ENCODE data around the gene GABRR3. TPM values are rescaled to one million over a fixed set of nuclear protein-coding genes. Genes with fewer than 3 reads are reported as not detected.

The GABRR3 gene
- total RNA-seq, 1 donor from 2014 or later = not detected

DNA sequence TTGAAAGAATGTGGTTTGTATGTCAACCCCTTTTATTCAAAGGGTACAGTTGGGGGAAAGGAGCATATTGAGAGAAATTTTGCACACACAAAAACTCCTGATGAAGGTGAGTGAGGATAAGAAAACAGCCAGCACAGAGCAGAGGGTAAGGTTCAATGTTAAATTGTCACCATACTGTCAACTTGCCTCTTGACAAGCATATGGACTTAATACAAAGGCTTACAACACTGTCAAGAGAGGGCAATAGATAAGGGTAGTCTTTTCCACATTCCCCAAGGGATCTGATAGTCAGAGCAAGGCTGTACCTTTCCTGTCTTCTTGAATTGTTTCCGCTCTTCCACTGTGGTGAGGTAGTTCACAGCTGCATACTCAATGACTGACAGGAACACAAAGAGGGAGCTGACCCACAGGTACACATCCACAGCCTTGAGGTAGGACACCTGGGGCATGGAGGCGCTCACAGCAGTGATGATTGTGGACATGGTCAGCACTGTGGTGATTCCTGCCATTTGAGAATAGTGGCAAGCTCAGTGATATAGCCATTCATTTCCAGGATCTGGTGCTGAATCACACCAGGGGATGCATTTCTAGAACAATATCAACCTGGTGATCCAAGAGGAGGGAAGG is 42.5 kb downstream of the GABRR3 start:
- H3K4me1 Mint-ChIP-seq (ENCODE audit: unreplicated experiment) = no peaks in the 10 kb centered on the region
- H3K4me3 Mint-ChIP-seq (ENCODE audit: unreplicated experiment) = no peak overlapping the region
- no peaks in the 10 kb centered on the region for H3K36me3 Mint-ChIP-seq (ENCODE audit: unreplicated experiment)
- H3K9me3 Mint-ChIP-seq (ENCODE audit: unreplicated experiment) = no peaks in the 10 kb centered on the region
- TF ChIP-seq, protein P1, sequence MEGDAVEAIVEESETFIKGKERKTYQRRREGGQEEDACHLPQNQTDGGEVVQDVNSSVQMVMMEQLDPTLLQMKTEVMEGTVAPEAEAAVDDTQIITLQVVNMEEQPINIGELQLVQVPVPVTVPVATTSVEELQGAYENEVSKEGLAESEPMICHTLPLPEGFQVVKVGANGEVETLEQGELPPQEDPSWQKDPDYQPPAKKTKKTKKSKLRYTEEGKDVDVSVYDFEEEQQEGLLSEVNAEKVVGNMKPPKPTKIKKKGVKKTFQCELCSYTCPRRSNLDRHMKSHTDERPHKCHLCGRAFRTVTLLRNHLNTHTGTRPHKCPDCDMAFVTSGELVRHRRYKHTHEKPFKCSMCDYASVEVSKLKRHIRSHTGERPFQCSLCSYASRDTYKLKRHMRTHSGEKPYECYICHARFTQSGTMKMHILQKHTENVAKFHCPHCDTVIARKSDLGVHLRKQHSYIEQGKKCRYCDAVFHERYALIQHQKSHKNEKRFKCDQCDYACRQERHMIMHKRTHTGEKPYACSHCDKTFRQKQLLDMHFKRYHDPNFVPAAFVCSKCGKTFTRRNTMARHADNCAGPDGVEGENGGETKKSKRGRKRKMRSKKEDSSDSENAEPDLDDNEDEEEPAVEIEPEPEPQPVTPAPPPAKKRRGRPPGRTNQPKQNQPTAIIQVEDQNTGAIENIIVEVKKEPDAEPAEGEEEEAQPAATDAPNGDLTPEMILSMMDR (IDR thresholded peaks at IDR 0.05) = no peak
- no peak for DNase-seq (ENCODE audit: extremely low spot score, unreplicated experiment)
- H3K27ac Mint-ChIP-seq (ENCODE audit: unreplicated experiment) = no peak overlapping the region
- H3K27me3 Mint-ChIP-seq (ENCODE audit: unreplicated experiment) = peaks cover 35% of the 10 kb centered on the region

DNA sequence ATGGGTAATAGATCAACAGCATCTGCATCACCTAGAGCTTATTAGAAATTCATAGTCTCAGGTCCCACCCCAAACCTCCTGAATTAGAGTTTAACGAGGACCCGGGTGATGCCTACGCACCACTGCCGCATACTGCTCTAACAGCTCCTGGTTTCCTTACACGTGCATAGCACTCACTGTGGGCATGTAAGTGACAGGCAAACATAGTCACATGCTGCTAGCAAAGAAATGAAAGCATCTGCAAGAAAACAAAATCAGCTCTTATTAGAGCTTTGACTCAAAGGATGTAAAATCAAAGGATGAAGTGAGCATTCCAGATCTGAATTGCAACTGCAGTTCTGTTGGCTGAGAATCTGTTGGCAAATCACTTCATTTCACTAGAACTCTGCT is 43.8 kb downstream of the GABRR3 start:
- no peak for DNase-seq (ENCODE audit: extremely low spot score, unreplicated experiment)
- no peak overlapping the region for H3K27ac Mint-ChIP-seq (ENCODE audit: unreplicated experiment)
- TF ChIP-seq, protein P1 (IDR thresholded peaks at IDR 0.05) = no peak
- no peak overlapping the region for H3K4me3 Mint-ChIP-seq (ENCODE audit: unreplicated experiment)
- H3K9me3 Mint-ChIP-seq (ENCODE audit: unreplicated experiment) = no peaks in the 10 kb centered on the region
- no peaks in the 10 kb centered on the region for H3K36me3 Mint-ChIP-seq (ENCODE audit: unreplicated experiment)
- H3K27me3 Mint-ChIP-seq (ENCODE audit: unreplicated experiment) = peaks cover 37% of the 10 kb centered on the region
- no peaks in the 10 kb centered on the region for H3K4me1 Mint-ChIP-seq (ENCODE audit: unreplicated experiment)

DNA sequence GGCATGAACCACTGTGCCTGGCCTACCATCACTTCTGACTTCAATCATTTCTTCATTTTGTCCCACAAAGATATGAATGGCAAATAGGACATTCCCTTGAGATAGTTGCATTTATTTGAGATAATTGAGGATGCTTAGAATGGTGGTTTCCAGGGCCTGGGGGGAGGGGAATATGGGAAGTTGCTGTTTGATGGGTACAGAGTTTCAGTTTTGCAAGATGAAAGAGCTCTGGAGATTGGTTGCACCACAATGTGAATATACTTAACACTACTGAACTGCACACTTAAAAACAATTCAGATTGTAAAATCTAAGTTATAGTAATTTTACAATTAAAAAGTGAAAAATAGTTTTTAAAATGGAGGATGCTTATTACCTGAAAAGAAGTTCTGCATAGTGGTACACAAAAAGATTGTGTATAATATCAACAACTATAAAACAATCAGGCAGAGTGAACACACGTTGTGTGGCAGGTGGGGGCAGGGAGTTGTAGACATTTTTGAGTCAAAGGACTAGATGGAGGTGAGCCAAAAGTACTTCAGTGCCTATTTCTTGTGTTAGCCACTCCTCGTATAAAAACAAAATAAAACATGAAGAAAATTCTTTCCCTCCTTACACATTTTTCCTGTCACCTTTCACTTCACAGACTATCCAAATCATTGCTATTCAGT is 44.4 kb downstream of the GABRR3 start:
- Mint-ChIP-seq H3K27ac (ENCODE audit: unreplicated experiment) (no peak overlapping the region), H3K36me3 (ENCODE audit: unreplicated experiment) (no peaks in the 10 kb centered on the region), H3K4me1 (ENCODE audit: unreplicated experiment) (no peaks in the 10 kb centered on the region), H3K27me3 (ENCODE audit: unreplicated experiment) (peaks cover 39% of the 10 kb centered on the region), H3K4me3 (ENCODE audit: unreplicated experiment) (no peak overlapping the region), H3K9me3 (ENCODE audit: unreplicated experiment) (no peaks in the 10 kb centered on the region)
- TF ChIP-seq, protein P1 (IDR thresholded peaks at IDR 0.05) = no peak
- no peak for DNase-seq (ENCODE audit: extremely low spot score, unreplicated experiment)

DNA sequence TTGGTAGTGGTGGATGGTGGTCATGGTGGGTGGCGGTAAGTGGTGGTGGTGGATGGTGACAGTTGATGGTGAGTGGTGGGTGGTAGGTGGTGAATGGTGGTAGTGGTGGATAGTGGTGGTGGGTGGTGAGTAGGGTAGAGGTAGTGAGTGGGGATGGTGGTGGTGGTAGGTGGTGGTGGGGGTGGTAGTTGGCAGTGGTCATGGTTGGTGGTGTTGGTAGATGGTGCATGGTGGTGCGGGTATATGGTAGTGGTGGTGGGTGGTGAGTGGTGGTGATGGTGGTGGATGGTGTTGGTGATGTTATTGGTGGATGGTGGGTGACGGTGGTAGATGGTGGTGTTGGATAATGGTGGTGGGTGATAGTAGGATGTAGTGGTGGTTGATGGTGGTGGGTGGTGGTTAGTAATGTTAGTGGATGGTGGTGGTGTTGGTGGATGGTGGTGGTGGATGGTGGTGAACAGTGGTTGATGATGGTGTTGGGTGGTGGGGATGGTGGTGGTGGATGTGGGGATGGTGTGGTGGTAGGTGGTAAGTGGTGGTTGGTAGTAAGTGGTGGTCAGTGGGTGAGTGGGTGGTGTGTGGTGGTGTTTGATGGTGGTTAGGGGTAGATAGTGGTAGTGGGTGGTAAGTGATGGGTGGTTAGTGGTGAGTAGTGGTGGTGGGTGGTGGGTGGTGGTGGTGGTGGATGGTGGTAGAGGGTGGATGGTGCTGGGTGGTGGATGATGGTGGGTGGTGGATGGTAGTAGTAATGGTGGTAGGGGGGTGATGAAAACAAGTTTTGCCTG is 46.1 kb downstream of the GABRR3 start:
- Mint-ChIP-seq H3K9me3 (ENCODE audit: unreplicated experiment) (no peaks in the 10 kb centered on the region), H3K27ac (ENCODE audit: unreplicated experiment) (no peak overlapping the region), H3K4me3 (ENCODE audit: unreplicated experiment) (no peak overlapping the region), H3K36me3 (ENCODE audit: unreplicated experiment) (no peaks in the 10 kb centered on the region), H3K27me3 (ENCODE audit: unreplicated experiment) (peaks cover 44% of the 10 kb centered on the region), H3K4me1 (ENCODE audit: unreplicated experiment) (no peaks in the 10 kb centered on the region)
- no peak for DNase-seq (ENCODE audit: extremely low spot score, unreplicated experiment)
- TF ChIP-seq, protein P1 (IDR thresholded peaks at IDR 0.05) = no peak

DNA sequence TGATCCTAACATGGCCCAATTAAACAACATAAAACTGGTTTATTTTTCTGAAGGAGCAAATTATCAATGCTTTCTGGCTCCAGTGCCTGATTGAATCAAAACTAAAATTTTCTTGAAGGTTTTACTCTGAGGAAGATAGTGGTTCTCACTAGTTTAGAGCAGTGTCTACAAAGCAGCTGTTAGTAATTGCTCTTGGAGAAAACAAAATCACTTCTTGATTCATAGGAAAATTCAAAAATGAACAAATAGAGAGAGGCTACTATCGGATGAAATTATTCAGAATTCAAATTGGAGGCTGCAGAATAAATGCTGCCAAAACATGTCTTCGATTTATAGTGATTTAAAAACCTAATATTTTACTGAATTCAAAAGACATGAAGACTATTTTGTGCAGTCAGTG is 47.8 kb downstream of the GABRR3 start:
- Mint-ChIP-seq H3K4me3 (ENCODE audit: unreplicated experiment) (no peak overlapping the region), H3K27me3 (ENCODE audit: unreplicated experiment) (peaks cover 39% of the 10 kb centered on the region), H3K4me1 (ENCODE audit: unreplicated experiment) (no peaks in the 10 kb centered on the region), H3K9me3 (ENCODE audit: unreplicated experiment) (no peaks in the 10 kb centered on the region), H3K27ac (ENCODE audit: unreplicated experiment) (no peak overlapping the region), H3K36me3 (ENCODE audit: unreplicated experiment) (no peaks in the 10 kb centered on the region)
- TF ChIP-seq, protein P1 (IDR thresholded peaks at IDR 0.05) = no peak
- DNase-seq (ENCODE audit: extremely low spot score, unreplicated experiment) = no peak

All from osteocyte (in vitro differentiated cells).